GM15510 (cell line): ENCODE data around the gene MSRB1.
A peak's percentile ranks its signal among the peaks of the same experiment; 100 is the strongest.

Experiments used
- POLR2A ChIP-seq: IDR thresholded peaks from 3 replicates; pipeline ENCODE4 v1.6.1; 2011; ENCODE audit warnings: borderline replicate concordance; ENCODE audit not compliant: insufficient read length; ENCODE audit errors: extremely low read depth

Gene MSRB1

GRCh38 chr16:1942810-1943726, at the start of gene MSRB1:
Gene MSRB1, minus strand, starts transcription at chr16:1943199. Its CDS starts 43 bp downstream, at chr16:1943156.
- peak; percentile 82 for TF ChIP-seq POLR2A

GRCh38 chr16:1991948-1992703, 49.1 kb upstream of the MSRB1 start:
- peak; percentile 76 for TF ChIP-seq POLR2A

DNA sequence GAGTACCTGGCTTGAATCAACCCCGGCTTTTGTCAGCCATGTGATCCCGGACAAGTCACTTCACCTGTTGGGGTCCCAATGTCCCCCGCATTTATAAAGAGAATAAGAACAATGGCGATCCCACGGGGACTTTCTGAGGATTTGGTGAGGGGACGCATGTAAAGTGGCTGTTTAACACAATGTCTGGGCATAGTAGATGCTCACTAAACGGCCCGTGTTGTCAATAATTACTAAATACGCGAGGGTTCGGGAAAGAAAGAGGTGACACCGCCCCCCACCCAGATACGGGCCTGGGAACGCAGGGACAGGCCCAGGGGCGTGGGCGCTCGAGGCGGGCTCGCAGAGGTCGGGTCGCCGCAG, 48.6 kb upstream of the MSRB1 start:
- no peak for TF ChIP-seq POLR2A

- TF ChIP-seq POLR2A = peak; percentile 51
Measured at GRCh38 chr16:1991135-1991551, 48.1 kb upstream of the MSRB1 start.

DNA sequence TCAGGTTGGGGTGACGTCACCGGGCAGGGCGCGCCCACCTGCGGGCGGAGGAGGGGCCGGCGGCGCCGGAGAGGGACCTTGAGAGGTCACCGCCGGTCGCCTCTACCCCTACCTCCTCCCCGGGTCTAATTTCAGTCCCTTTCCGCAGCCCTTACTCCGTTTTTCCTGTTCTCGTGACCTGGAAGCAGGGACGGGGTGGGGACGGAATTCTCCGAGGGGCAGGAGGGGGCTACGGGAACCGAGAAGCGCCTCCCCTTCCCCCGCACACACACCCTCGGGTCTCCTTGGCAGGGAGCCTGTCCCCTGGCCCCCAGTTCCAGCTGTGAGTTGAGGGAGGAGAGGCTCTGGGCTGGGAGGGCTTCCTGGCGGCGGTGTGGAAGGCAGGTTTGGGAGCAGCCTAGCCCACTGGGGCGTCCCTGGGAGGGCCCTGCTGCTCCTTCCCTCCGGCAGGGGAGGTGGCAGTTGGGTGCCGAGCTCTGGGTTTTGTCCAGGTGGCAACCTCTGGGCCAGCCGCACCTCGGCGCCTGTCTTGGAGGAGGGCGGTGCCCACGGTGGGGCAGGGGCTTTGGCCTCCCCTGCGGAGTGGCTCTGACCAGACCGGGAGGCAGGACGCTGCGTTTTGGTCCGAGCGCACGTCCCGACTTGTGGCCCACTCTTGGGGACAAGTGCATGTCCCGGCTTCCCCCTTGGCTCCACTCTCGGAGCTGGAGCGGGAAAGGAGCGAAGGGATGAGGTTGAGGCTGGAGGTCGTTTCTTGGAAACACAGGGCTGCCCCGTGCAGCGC, 47.5 kb upstream of the MSRB1 start:
- peak; percentile 15 for TF ChIP-seq POLR2A

DNA sequence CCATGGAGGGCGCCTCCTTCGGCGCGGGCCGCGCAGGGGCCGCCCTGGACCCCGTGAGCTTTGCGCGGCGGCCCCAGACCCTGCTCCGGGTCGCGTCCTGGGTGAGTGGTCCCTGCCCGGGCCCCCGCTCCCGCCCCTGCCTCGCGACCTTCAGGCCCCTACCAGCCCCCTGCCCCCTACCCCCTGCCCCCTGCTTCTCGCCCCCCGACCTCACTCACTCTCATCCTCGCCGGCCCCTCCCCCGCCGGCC, 47.0 kb upstream of the MSRB1 start:
- no peak for TF ChIP-seq POLR2A

GRCh38 chr16:1989209-1990100, 46.5 kb upstream of the MSRB1 start, which contains the start of gene SYNGR3:
Gene SYNGR3, plus strand, starts transcription at chr16:1989970. Its CDS starts 133 bp downstream, at chr16:1990103.
- peak; percentile 7 for TF ChIP-seq POLR2A

DNA sequence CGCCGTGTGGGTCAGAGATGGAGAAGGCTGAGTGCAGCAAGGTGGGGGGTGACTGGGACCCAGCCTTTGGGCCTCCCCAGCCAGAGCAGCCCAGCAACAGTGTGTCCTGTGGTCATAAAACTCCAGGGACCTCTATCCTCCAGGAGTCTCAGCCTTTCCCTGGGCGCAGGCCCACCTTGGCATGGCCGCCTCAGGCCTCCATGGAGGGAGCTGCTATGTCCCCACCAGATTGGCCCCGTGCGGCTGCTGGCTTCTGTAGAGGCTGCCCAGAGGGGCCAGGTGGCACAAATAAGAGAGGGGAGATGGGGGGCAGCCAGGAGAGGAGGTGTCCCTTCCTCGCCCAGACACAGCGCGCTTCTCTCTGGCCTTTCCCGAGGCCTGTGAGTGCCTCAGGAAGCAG, 44.2 kb upstream of the MSRB1 start:
- TF ChIP-seq POLR2A = no peak

GRCh38 chr16:1985466-1986150, 42.6 kb upstream of the MSRB1 start:
- no peak for TF ChIP-seq POLR2A

DNA sequence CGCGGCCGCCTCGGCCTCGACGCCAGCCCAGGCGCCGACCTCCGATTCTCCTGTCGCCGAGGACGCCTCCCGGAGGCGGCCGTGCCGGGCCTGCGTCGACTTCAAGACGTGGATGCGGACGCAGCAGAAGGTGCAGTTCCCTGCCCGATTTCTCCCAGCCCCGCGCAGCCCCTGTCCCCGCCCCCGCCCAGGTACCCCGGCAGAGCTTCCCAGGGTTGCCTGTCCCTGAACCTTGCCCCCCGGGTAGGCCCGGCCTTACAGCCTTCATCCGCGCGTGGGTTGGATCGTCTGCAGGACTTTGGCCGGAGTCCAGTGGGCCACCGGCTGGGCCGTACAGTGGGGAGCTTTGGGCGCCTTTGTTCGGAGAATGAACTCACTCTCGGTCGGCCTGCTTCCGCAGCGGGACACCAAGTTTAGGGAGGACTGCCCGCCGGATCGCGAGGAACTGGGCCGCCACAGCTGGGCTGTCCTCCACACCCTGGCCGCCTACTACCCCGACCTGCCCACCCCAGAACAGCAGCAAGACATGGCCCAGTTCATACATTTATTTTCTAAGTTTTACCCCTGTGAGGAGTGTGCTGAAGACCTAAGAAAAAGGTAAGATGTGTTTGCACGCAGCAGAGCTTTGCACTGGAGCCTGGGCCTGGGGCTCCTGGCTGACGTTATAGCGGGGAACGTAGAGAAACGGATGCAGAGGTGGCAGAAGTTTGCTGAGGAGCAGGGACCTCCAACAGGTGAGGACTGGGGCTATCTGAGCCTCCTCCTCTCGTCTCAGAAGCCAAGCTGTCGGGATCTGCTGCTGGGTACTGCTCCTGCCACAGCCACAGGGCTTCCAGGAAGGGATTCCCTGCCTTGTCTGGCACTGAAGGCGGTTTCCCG, 41.6 kb upstream of the MSRB1 start:
- TF ChIP-seq POLR2A = no peak

GRCh38 chr16:1983544-1984346, 40.7 kb upstream of the MSRB1 start, which contains the start of gene GFER:
Gene GFER, plus strand, starts transcription at chr16:1984193. Its CDS starts 26 bp downstream, at chr16:1984219.
- TF ChIP-seq POLR2A = peak; percentile 96
